Fibroblast of the conjunctiva (primary cell): ENCODE measurements around the gene FPGS.

Experiments used
- DNase-seq: peaks from one replicate; pipeline ENCODE4 v3.0.0-alpha.2; 2010; ENCODE audit warnings: low read depth

Gene FPGS

DNA sequence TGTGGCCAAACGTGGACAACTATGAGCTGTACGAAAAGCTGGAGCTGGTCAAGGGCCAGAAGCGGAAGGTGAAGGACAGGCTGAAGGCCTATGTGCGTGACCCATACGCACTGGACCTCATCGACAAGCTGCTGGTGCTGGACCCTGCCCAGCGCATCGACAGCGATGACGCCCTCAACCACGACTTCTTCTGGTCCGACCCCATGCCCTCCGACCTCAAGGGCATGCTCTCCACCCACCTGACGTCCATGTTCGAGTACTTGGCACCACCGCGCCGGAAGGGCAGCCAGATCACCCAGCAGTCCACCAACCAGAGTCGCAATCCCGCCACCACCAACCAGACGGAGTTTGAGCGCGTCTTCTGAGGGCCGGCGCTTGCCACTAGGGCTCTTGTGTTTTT lies 13.5 kb upstream of the FPGS start:
- no peak for DNase-seq

DNA sequence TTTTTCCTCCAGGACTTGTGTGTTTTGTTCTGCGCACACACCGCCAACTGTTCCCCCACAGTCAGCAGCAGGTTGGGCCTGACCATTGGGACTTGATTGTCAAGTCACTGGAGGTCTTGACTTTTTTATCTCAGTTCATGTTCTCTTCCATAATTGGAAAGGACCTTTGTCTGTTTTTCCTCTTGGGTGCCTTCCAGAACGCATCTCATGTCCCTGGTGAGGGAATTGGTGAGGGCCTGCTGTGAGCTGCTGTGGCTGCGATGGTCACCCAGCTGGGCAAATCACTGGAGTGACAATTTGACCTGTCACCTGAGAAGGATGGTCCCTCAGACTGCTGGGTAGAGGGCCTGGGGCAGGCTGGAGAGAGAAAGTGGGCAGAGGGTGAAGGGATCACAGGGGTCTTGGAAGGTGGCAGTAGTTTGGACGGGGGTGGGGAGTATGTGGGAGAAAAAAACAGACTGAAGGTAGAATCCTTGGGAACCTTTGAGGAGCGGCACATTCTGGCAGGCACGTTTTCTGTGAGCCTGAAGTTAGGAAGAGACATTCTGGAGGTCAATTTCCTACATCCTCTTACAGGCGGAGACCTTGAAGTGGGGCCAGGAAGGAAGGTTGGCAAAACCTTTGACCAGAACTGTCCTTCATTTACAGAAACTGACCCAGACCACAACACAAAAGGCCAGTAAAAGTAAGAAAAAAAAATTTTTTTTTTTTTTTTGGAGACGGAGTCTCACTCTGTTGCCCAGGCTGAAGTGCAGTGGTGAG lies 12.4 kb upstream of the FPGS start:
- no peak for DNase-seq

DNA sequence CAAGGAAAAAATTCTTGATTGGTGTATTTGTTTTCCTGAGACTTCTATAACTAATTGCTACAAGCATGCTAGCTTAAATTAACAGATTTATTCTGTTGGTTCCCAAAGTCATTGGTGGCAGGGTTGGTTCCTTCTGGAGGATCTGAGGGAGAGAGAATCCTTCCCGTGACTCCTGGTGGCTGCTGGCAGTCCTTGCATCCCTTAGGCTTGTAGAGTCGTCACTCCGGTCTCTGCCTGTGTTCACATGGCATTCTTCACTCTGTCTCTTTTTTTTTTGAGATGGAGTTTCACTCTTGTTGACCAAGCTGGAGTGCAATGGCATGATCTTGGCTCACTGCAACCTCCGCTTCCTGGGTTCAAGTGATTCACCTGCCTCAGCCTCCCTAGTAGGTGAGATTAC lies 11.6 kb upstream of the FPGS start:
- no peak for DNase-seq

DNA sequence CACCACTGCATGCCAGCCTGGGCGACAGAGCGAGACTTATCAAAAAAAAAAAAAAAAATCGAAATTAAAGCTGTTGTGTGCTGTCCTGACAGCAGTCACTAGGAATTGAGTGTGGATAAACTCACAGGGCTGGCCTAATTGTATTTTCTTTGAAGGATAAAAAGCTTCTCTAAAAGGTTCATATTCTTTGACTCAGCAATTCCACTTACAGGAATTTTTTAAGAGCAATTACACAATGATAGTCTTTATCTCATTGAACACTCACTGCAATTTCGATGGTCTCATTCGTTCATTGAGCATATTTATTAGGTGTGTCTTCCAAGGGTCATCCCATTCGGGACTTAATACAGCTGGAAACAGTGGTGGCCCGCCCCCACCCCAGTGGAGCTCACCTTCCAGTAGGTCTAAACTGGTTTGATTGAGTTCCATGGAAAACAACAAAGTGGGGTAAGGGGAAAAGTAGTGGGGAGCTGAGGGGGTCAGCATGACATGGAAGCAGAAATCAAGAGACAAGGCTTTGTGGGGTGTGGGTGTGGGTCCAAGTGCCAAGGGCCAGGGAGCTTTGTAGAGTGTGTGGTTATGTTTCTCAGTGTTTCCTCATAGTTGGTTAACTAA lies 10.2 kb upstream of the FPGS start:
- DNase-seq = no peak

DNA sequence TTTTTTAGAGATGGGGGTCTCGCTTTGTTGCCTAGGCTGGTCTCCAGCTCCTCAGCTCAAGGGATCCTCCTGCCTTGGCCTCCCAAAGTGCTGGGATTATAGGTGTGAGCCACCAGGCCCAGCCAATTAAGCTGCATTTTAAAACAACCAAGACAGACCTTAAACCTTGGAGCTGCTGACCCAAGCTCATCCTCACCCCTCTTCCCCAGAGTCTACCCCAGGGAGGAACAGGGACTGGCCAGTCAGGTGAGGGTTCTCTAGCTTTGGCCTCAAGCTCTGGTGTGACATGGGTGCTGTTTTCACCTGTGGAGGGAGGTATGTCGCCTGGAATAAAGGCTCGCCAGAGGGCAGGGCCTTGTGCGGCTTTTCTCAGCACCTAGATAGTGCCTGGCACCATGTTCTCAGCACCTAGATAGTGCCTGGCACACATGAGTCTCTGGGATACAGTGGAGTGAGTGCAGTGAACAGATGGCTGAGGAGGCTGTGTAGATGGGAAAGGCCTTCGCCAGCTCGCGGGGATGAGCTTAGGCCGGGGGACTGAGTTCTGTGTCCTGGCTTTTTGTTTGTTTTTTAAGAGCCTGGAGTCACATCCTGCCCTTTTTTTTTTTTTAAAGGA lies 9.5 kb upstream of the FPGS start:
- DNase-seq = no peak

DNA sequence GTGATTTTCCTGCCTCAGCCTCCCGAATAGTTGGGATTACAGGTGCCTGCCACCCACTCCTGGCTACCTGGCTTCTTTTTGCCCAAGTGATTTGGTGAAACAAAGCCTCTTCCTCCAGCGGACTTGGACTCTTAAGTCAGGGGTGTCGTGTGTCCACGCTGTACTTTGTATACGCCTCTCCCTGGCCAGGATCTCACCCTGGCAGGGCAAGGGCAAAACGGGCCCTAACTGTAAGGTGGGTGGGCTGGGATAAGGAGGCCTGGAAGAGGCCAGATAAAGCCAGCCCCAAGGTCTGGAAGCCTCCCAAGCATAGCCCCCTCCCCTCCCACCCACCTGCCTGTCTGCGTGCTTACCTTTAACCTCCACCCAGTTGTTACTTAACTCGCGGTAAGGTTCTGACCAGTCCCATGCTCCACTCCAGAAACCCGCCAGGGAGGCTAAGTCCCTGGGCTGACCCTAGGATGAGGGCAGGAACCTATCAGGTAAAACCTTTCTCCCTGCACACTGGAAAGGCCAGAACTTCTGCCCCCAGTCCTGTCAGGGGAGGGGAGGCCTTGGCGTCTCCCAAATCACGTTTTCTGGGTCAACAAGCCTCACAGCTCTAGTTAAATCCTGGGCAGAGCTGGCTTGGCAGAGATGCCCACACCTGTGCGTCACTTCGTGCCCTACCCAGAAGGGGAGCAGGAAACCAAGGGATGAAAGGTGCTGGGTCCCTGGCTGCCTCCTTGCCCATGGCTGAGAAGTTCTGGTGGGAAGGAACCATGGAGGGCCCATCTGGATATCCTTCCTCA lies 8.5 kb upstream of the FPGS start:
- DNase-seq = no peak

DNA sequence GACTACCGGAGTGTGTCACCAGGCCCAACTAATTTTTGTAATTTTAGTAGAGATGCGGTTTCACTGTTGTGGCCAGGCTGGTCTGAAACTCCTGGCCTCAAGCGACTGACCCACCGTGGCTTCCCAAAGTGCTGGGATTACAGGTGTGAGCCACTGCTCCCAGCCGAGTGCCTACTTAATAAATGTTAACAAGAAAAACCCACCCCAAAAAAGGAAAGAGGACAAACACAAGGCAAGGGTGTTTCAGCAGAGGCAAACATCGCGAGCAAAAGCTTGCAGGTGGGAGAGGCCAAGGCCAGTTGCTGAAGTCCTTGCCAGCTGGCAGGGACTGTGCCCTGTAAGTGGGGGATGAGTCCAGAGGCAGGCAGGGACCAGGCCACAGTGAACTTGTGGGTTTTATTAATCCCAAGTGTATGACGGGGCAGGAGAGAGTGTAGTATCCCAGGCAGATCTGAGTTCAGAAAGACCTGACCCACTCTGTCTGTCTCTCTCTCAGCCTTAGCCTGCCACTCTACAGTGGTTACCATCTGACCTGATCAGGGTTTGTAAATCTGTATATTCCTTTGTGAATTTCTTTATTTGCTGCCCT lies 6.4 kb upstream of the FPGS start:
- no peak for DNase-seq

DNA sequence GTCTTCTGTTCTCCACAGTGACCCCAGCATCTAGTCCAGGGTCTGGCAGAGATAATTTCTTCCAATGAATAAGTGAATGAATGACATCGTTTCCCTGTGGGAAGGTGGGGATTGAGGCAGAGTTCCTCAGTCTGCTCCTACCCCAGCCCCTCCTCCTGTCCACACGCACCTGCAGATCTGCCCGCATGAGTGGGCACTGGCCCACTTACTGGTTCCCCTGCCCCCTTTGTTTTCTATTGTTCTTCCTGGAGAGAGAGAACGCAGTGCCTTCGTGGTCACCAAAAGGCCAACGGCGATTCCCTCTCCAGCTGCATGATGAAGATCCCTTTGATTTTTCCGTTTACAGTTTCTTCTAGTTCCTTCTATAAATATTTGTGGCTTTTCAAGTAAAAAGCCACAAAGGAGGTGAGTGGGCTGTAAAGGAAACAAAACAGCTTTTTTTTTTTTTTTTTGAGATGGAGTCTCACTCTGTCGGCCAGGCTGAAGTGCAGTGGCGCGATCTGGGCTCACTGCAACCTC lies 5.8 kb upstream of the FPGS start:
- no peak for DNase-seq

DNA sequence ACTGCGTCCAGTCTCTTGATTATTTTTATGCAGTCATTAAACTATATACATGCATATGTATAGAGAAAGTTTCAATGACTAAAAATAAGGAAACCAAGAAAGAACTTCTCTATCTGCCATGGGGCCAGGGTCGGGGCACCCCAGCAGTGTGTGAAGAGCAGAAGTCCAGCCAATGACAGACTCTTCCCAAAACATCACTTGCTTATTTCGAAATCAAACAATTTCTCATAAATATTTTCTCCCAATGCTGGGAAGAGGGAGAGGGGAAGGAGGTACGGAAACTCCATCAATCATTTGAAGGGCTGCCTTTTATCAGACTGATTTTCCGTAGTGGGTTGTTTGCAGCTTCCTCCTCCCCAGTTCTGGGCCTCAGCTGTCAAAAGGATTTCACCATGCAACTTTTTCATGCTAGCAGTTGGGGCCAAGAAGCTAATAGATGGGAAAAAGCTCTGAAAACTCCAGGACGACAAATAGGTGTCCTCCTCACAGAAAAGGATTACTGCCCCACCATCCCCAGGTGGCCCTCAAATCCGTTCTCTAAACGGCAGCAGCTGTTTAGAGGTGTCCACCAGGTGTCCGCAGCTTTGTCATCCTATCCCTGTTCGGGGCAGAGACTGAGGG lies 617 bp upstream of the FPGS start:
- no peak for DNase-seq

DNA sequence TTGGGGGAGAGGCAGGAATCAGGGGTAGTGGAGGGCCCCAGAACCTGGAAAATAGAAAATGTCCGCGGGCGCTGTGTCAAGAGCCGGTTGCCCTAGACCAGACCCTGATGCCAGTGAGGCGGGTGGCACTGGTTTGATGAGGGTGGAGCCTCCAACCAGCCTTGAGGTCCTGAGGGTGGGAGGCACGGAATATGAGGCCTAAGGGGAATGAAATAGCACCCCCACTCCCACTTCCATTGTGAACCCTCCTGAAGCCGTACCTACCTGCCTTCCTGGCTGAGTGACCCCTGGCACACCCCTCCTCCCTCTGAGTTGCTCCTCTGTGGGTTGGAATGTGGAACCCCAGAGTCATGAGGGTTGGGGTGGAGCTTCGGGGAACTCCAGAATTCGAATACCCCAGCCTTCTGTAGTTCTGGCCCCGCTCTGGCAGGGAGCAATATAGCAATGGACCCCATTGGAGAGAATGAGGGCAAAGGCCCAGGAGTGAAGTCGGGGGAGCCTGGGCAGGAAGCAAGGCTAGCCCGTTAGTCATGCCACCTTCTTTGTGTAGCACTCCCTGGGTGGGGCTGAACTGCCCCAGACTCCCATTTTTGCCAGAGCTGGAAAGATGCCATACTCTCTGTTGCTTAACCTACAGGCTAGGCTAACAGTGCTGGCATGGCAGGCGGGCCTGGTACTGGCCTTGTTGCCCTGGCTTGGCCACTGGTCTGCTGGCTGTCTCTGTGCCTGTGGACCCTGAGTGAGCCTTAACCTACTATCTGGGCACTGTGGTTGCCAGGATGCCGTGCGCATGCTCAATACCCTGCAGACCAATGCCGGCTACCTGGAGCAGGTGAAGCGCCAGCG lies 1.0 kb downstream of the FPGS start:
- DNase-seq = no peak

DNA sequence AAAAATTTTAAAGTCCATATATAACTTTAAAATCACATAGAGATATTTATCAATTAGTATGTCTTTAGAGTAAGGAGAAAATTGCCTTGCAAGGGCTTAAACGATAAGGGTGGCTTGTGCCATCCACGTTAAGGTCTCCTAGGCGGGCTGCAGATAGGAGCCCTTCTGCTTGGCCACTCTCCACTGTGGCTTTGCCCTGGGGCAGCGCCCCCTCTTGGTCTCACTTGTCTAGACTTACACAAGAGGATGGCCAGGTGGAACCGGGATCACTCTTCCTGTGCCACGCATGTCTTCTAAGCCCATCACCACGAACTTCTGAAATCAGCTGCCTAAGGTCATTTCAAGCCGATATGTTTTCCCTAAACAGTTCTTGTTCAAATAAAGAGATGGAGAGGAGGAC lies 2.9 kb downstream of the FPGS start:
- no peak for DNase-seq

DNA sequence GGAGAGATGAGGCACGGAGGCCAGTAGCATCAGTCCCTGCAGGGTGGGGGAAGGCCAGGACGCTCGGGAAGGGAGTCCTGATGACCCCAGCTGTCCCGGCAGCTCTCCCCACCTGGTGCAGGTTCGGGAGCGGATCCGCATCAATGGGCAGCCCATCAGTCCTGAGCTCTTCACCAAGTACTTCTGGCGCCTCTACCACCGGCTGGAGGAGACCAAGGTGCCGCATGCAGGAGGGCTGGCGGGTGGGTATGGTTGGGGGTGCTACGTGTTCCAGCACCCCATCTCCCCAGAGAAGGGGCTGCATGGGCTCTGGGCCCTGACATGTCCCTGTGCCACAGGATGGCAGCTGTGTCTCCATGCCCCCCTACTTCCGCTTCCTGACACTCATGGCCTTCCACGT lies 4.2 kb downstream of the FPGS start:
- no peak for DNase-seq

DNA sequence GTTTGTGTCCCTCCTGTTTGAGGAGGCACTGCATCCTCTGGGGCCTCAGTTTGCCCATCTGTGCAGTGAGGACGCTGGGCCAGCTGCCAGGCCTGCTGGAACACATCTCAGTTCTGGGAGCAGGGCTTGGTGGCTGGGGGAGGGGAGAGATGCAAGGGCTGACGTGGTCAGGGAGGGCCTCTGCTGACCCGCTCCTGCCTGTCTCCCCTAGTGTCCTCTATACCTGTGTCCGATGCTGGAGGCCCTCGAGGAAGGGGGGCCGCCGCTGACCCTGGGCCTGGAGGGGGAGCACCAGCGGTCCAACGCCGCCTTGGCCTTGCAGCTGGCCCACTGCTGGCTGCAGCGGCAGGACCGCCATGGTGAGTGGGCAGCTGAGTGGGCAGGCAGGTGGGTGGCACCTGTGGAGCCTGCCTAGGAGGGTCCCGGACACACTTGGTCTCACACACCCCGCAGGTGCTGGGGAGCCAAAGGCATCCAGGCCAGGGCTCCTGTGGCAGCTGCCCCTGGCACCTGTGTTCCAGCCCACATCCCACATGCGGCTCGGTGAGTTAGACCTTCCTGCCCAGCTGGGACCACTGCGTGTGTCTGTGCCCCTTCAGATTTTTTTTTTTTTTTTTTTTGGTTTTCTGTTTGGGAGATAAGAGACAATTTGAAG lies 5.8 kb downstream of the FPGS start:
- no peak for DNase-seq

DNA sequence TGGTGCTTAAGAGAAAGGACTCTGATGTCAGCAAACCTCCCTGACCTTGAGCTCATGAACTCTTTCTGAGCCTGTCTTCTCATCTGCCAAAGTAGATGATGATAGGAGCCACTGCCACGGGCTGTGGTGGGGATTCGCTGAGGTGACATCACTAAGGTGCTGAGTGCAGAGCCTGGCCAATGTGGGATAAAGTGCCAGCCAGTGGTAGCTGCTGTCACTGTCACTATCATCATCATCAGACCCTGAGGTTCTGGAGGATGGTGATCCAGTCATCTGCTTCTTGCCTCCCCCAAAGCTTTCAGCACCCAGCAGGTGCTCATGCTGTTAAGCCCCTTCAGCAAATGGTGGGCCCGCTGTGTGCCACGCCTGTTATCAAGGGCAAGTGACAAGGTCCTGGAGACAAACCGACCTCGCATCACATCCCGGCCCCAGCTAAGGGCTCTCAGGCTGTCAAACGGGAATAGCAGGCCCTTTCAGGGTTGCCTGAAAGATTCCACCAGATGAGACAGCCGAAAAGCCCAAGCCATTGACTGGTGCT lies 6.4 kb downstream of the FPGS start:
- no peak for DNase-seq

DNA sequence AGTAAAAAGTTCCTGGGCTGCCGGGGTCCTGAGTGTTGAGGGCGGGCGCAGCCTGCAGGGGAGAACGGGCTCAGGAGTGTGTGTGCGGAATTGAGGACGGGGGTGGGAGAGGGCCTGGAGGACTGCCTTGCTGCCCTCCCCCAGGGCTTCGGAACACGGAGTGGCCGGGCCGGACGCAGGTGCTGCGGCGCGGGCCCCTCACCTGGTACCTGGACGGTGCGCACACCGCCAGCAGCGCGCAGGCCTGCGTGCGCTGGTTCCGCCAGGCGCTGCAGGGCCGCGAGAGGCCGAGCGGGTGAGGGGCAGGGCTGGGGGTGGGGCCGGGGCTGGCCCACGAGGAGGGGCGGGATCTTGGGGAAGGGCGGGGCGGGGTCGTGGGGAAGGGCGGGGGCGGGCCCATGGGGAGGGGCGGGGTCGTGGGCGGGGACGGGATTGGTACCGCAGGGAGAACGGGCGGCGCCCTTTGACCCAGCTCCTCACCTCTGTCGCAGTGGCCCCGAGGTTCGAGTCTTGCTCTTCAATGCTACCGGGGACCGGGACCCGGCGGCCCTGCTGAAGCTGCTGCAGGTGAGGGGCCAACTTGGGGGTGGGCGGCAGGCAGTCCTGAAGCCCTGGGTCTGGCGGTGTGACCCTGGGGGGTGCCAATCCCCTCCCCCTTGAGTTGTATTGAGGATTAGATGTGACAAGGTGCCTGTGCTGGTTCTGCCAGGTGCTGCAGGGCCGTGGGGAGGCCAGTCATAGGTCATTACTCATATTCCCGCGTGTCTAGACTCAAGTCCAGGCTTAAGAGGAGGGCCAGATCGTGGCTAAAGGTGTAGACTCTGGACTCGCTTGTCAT lies 7.1 kb downstream of the FPGS start:
- no peak for DNase-seq

DNA sequence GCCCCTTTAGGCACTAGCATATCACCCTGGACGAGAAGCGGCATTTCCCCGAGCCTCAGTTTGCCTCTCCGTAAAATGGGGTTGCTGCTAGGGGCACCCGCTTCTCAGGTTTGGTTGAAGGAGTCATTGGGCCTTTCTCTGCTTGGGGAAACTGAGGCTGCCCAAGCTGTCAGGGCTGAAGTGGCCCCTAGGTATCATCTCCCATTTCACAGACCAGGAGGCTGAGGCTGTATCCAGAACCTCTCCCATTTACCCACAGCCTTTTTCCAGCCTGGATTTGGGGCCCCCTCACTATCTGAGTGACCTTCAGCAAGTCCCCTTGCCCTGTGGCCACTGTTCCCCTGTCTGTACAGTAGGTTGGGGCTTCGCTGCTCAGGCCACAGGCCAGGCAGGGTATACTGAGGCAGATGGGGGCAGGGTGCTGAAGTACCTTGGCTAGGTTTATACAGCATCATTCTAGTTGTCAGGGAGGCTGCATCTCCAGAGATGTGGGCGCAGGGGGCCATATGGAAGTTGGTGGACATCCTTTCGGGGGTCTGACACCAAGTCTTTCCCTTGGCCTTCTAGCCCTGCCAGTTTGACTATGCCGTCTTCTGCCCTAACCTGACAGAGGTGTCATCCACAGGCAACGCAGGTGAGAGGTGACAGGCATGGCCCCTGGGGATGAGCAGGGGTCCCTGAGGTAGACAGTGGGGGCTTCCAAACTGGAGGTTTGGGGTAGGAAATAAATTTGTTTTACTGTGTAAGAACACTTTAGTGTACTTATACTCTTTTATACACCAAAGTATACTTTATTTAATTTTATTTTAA lies 7.9 kb downstream of the FPGS start:
- DNase-seq = no peak

DNA sequence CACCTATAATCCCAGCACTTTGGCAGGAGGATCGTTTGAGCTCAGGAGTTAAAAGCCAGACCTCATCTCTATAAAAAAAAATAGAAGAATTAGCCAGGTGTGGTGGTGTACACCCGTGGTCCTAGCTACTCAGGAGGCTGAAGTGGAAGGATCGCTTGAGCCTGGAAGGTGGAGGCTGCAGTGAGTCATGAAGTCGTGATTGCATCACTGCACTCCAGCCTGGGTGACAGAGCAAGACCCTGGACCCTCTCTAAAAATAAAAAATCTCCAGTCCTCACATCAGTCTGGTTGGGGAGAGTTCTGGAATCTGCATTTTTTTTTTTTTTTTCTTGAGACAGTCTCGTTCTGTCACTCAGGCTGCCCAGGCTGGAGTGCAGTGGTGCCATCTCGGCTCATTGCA lies 9.3 kb downstream of the FPGS start:
- no peak for DNase-seq
